ENCODE measurements around the gene ELP2. TPM values are rescaled to one million over a fixed set of nuclear protein-coding genes. Genes with fewer than 3 reads are reported as not detected.
"Not testable (repeated sequence)": the region's sequence is repeated elsewhere in the genome, so short reads cannot be mapped to it uniquely, and the experiment has no call there.

The ELP2 gene
- total RNA-seq, 1 donor from 2014 or later, result 143 TPM

GRCh38 chr18:36160959-36161371 is 31.3 kb downstream of the ELP2 start:
- Mint-ChIP-seq H3K4me3 (no peak overlapping the region), H3K36me3 (peaks cover 57% of the 10 kb centered on the region), H3K9me3 (no peaks in the 10 kb centered on the region), H3K27me3 (ENCODE audit: low read depth) (no peaks in the 10 kb centered on the region), H3K4me1 (no peaks in the 10 kb centered on the region), H3K27ac (no peak overlapping the region)
- DNase-seq (ENCODE audit: low spot score in 2 of 2, unreplicated experiment in 2 of 2), result no peak
- TF ChIP-seq CTCF (IDR thresholded peaks at IDR 0.05; ENCODE audit: unreplicated experiment), result no peak

- Mint-ChIP-seq H3K27ac (no peak overlapping the region), H3K9me3 (no peaks in the 10 kb centered on the region), H3K36me3 (peaks cover 53% of the 10 kb centered on the region), H3K27me3 (ENCODE audit: low read depth) (no peaks in the 10 kb centered on the region), H3K4me3 (no peak overlapping the region), H3K4me1 (no peaks in the 10 kb centered on the region)
- DNase-seq (ENCODE audit: low spot score in 2 of 2, unreplicated experiment in 2 of 2), result no peak
- no peak for TF ChIP-seq CTCF (IDR thresholded peaks at IDR 0.05; ENCODE audit: unreplicated experiment)
Measured at GRCh38 chr18:36162981-36163380, 33.3 kb downstream of the ELP2 start.

GRCh38 chr18:36167692-36168218 is 38.1 kb downstream of the ELP2 start:
- no peaks in the 10 kb centered on the region for H3K9me3 Mint-ChIP-seq
- no peak overlapping the region for H3K27ac Mint-ChIP-seq
- peaks cover 3% of the 10 kb centered on the region for H3K4me1 Mint-ChIP-seq
- no peak for DNase-seq (ENCODE audit: low spot score in 2 of 2, unreplicated experiment in 2 of 2)
- H3K4me3 Mint-ChIP-seq, result no peak overlapping the region
- no peak for TF ChIP-seq CTCF (IDR thresholded peaks at IDR 0.05; ENCODE audit: unreplicated experiment)
- peaks cover 54% of the 10 kb centered on the region for H3K36me3 Mint-ChIP-seq
- no peaks in the 10 kb centered on the region for H3K27me3 Mint-ChIP-seq (ENCODE audit: low read depth)

- not testable (repeated sequence) for DNase-seq (ENCODE audit: low spot score in 2 of 2, unreplicated experiment in 2 of 2); H3K4me1 Mint-ChIP-seq; H3K4me3 Mint-ChIP-seq; H3K9me3 Mint-ChIP-seq; H3K27me3 Mint-ChIP-seq (ENCODE audit: low read depth)
- peaks cover 52% of the 10 kb centered on the region for H3K36me3 Mint-ChIP-seq
- H3K27ac Mint-ChIP-seq, result peak overlapping the region; percentile 30
Measured at GRCh38 chr18:36168296-36168695, 38.6 kb downstream of the ELP2 start.

GRCh38 chr18:36169938-36170337 is 40.2 kb downstream of the ELP2 start:
- H3K4me1 Mint-ChIP-seq, result peaks cover 3% of the 10 kb centered on the region
- peaks cover 40% of the 10 kb centered on the region for H3K36me3 Mint-ChIP-seq
- no peak for TF ChIP-seq CTCF (IDR thresholded peaks at IDR 0.05; ENCODE audit: unreplicated experiment)
- no peaks in the 10 kb centered on the region for H3K9me3 Mint-ChIP-seq
- no peak overlapping the region for H3K27ac Mint-ChIP-seq
- no peak overlapping the region for H3K4me3 Mint-ChIP-seq
- DNase-seq (ENCODE audit: low spot score in 2 of 2, unreplicated experiment in 2 of 2), result no peak
- no peaks in the 10 kb centered on the region for H3K27me3 Mint-ChIP-seq (ENCODE audit: low read depth)

- no peak overlapping the region for H3K4me3 Mint-ChIP-seq
- DNase-seq (ENCODE audit: low spot score in 2 of 2, unreplicated experiment in 2 of 2), result no peak
- no peaks in the 10 kb centered on the region for H3K27me3 Mint-ChIP-seq (ENCODE audit: low read depth)
- H3K4me1 Mint-ChIP-seq, result peaks cover 12% of the 10 kb centered on the region
- TF ChIP-seq CTCF (IDR thresholded peaks at IDR 0.05; ENCODE audit: unreplicated experiment), result no peak
- no peaks in the 10 kb centered on the region for H3K9me3 Mint-ChIP-seq
- H3K36me3 Mint-ChIP-seq, result peaks cover 21% of the 10 kb centered on the region
- H3K27ac Mint-ChIP-seq, result no peak overlapping the region
Measured at GRCh38 chr18:36175481-36175880, 45.8 kb downstream of the ELP2 start.

All from mesothelial cell of epicardium (in vitro differentiated cells).